Stimulated activated memory B cell treated with anti-CD40 and anti-IgM and Interleukin-4, amounts not matched to agents 10 μg/mL and 1 μg/mL and 100 μg/mL, for 72 hours (primary cell): ENCODE results near the gene SPOP.
A peak's percentile ranks its signal among the peaks of the same experiment; 100 is the strongest.
"Not testable (repeated sequence)": the region's sequence is repeated elsewhere in the genome, so short reads cannot be mapped to it uniquely, and the experiment has no call there.

Experiments used
- ATAC-seq: fragments of 150-1000 bp; cut with Tn5 transposase; 2 replicates; pipeline ENCODE4 v1.10.0; 2021
- H3K27ac Mint-ChIP-seq: one replicate; pipeline ENCODE4 v1.8.0; 2022; ENCODE audit warnings: mild to moderate bottlenecking, mixed read lengths
- H3K27me3 Mint-ChIP-seq: one replicate; pipeline ENCODE4 v1.8.0; 2022; ENCODE audit warnings: mixed read lengths
- H3K36me3 Mint-ChIP-seq: one replicate; pipeline ENCODE4 v1.8.0; 2022; ENCODE audit warnings: mixed read lengths
- H3K4me1 Mint-ChIP-seq: one replicate; pipeline ENCODE4 v1.8.0; 2022; ENCODE audit warnings: mixed read lengths
- H3K4me3 Mint-ChIP-seq: one replicate; pipeline ENCODE4 v1.8.0; 2022; ENCODE audit warnings: mild to moderate bottlenecking, moderate library complexity, mixed read lengths
- H3K9me3 Mint-ChIP-seq: one replicate; pipeline ENCODE4 v1.8.0; 2022; ENCODE audit warnings: mixed read lengths

SPOP gene

DNA sequence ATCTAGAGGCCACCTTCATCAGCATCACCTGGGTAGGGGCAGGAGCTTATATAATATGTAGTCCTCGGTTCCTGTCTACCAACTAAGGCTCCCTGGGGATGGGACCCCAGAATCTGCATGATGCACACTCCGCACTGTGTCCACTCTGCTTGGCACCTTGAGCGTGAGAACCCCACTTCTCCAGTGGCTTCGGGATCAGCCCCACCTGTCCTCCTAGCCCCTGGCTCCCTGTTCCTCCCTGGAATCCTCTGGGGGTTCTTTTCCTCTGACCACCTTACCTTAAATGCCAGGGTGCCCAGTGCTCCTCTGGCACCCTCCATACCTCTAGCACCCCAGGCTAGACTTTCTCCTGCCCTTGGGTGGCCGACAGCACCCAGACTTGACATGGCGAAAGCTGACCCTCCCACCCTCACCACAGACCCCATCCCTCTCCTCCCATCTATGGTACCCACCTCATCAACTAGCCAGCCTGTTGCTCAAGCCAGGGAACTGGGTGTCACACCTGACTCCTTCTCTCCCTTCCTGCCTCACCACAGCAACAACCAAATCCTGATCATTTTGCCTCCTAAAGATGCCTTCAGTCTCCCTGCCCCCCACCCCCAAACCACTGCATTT is 105.0 kb downstream of the SPOP start:
- no peak for ATAC-seq
- Mint-ChIP-seq H3K4me3 (no peak overlapping the region), H3K9me3 (no peaks in the 10 kb centered on the region), H3K27me3 (peaks cover 73% of the 10 kb centered on the region), H3K4me1 (peaks cover 22% of the 10 kb centered on the region), H3K27ac (no peak overlapping the region), H3K36me3 (no peaks in the 10 kb centered on the region)

DNA sequence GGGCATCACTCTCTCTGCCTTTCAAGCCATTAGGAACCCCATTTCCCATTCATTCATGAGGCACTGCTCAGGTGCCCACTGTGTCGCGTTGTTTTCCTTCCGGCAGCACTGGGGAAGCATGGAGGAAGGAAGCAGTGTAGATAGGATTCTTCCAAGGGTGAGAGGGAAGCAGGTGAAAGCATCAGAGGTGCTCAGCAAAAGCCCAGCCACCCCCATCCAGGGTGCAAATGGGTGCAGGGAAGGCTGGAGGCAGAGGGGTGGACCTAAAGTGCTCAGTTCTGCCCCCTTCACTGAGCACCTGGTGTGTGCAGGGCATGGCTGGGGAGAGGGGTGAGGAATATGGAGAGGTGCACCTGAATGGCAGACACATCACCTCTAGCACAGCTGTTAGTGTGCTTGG is 105.7 kb downstream of the SPOP start:
- no peaks in the 10 kb centered on the region for H3K9me3 Mint-ChIP-seq
- no peak overlapping the region for H3K4me3 Mint-ChIP-seq
- H3K27me3 Mint-ChIP-seq, result peaks cover 73% of the 10 kb centered on the region
- H3K36me3 Mint-ChIP-seq, result no peaks in the 10 kb centered on the region
- peaks cover 20% of the 10 kb centered on the region for H3K4me1 Mint-ChIP-seq
- ATAC-seq, result no peak
- H3K27ac Mint-ChIP-seq, result no peak overlapping the region

DNA sequence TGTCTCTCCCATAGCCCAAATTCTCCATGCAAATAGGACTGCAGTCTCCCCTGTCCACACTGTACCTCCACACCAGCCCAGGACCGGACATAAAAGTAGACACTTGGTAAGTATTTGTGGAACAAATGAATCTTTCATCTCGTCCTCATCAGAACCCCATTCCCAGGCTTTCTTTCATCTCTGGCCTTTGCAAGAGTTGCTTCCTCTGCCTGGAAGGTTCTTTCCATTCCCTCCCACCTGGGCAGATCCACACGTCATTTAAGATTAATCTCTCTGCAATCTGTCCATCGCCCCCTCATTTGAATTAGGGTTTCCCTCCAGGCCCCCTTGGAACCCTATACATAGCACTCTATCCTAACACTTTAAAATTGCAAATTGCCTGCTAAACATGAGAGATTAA is 106.1 kb downstream of the SPOP start:
- H3K4me3 Mint-ChIP-seq, result no peak overlapping the region
- no peak for ATAC-seq
- no peaks in the 10 kb centered on the region for H3K9me3 Mint-ChIP-seq
- H3K27me3 Mint-ChIP-seq, result peaks cover 73% of the 10 kb centered on the region
- H3K36me3 Mint-ChIP-seq, result no peaks in the 10 kb centered on the region
- H3K27ac Mint-ChIP-seq, result no peak overlapping the region
- peaks cover 15% of the 10 kb centered on the region for H3K4me1 Mint-ChIP-seq

DNA sequence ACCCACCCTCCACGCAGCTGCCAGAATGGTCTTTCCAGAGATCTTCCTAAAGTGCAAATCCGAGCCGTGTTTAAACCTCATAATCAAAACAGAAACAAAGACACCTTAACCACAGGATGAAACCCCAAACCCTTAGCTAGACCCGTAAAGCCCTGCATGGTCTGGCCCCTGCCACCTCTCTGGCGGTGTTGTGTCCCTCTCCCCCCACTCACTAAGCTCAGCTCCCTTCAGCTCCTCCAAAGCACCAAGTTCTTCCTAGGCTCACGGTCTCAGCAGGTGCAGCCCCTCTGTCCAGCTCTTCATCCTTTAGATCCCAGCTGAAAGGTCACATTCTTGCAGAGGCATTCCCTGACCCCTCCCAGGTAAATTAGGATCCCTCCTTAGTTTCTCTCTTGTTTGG is 106.6 kb downstream of the SPOP start:
- H3K27ac Mint-ChIP-seq, result no peak overlapping the region
- H3K9me3 Mint-ChIP-seq, result no peaks in the 10 kb centered on the region
- H3K36me3 Mint-ChIP-seq, result no peaks in the 10 kb centered on the region
- H3K27me3 Mint-ChIP-seq, result peaks cover 71% of the 10 kb centered on the region
- no peak overlapping the region for H3K4me3 Mint-ChIP-seq
- ATAC-seq, result no peak
- H3K4me1 Mint-ChIP-seq, result peaks cover 14% of the 10 kb centered on the region

DNA sequence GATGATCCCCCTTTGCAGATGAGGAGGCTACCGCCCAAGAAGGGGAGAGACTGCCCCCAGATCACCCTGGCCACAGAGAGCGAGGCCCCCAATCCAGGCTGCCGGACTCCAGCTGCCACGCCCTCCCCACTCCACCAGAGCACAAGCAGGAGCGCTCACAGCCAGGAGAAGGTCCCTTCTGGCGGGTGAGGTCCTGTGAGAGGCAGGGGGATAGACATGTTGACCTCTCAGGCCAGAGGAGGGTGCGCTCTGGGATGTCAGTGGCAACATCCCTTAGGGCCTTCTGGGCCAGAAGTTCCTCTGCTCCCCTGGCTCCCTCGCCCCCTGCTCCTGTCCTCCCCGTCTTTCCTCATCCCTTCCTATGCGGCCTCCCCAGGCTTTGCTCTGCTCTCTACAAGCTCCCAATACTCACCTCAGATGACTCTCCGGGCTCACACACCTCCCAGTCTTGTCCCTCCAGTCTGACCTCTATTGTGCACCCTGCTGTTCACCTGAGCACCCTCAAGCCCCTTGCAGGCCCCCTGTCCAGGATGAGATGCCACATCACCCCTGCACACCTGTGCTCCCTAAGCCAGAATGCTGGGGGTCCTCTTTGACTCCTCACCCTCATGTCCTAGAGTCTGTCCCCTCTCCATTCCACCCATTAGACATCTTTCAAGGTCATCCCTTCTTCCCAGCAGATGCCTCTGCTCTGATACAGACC is 107.2 kb downstream of the SPOP start:
- no peaks in the 10 kb centered on the region for H3K9me3 Mint-ChIP-seq
- H3K27ac Mint-ChIP-seq, result no peak overlapping the region
- H3K27me3 Mint-ChIP-seq, result peaks cover 65% of the 10 kb centered on the region
- H3K4me1 Mint-ChIP-seq, result peaks cover 15% of the 10 kb centered on the region
- no peaks in the 10 kb centered on the region for H3K36me3 Mint-ChIP-seq
- no peak for ATAC-seq
- H3K4me3 Mint-ChIP-seq, result peak overlapping the region; percentile 87

DNA sequence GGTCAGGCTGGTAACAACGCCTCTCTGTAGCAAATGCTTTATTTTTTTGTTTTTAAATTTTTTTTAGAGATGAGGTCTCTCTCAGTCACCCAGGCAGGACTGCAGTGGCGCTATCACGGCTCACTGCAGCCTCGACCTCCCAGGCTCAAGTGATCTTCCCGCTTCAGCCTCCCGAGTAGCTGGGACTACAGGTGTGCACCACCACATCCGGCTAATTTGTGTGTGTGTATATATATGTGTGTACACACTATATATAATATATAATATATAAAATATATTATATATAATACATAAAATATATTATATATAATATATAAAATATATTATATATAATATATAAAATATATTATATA is 109.2 kb downstream of the SPOP start:
- H3K4me1 Mint-ChIP-seq, result peaks cover 17% of the 10 kb centered on the region
- H3K4me3 Mint-ChIP-seq, H3K27ac Mint-ChIP-seq, H3K36me3 Mint-ChIP-seq, H3K9me3 Mint-ChIP-seq, ATAC-seq: not testable (repeated sequence)
- peaks cover 45% of the 10 kb centered on the region for H3K27me3 Mint-ChIP-seq

DNA sequence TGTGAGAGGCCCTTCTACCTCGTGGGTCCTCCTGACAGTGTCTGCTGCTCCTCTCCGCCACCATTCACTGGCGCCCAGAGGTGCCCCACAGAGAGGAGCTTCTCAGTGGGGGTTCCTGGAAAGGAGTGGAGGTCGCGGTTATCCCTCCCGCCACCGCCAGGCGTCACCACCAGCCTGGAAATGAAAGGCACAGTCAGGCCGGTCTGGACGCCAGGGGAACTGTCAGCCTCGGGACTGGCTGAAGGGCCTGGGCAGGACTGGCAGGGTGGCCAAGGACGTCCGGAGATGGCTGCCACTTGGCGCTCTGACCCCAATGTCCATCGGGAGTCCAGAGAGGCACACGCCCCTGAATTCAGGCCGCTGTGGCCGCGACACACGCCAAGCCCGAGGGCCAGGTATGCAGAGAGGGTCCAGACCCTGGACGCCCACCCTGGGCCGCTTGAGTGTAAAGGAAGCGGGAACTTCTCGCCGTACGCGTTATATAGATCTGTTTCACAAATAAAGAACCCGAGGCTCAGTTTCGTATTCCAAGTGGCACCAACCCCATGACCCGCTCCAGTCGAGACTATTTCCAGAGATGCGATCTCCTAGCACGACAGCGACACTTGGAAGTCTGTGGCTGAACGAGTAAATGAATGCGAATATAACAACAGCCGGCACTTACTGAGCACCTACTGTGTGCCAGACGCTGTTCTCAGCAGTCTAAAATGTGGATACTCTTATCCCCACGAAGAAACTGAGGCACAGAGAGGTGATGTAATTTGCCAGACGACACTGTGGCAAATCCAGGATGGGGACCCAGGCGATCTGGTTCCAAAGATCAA is 109.8 kb downstream of the SPOP start:
- H3K4me3 Mint-ChIP-seq, result peak overlapping the region; percentile 58
- H3K27ac Mint-ChIP-seq, result no peak overlapping the region
- H3K27me3 Mint-ChIP-seq, result peaks cover 39% of the 10 kb centered on the region
- peaks cover 17% of the 10 kb centered on the region for H3K4me1 Mint-ChIP-seq
- H3K9me3 Mint-ChIP-seq, result no peaks in the 10 kb centered on the region
- no peaks in the 10 kb centered on the region for H3K36me3 Mint-ChIP-seq
- ATAC-seq, result peak; percentile 78

DNA sequence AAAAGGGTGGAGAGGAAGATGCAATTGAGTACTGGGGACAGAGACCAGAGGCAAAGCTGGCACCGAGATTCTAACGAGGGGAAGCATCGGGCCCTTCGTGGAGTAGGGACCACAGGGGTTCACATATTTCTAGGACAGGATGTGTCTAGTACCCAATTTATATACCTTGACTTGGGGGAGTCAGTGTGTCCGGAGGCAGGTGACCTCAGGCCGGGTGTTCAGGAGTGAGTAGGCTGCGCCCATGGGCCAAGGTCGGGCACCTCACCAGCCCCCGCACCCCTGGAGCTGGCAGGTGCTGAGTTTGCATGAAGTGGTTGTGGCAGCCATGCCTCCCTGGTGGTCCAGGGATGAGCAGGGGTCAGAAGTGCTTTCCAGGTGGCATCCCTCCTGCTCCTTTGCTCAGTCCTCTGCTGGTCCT is 110.8 kb downstream of the SPOP start:
- H3K4me1 Mint-ChIP-seq, result peaks cover 17% of the 10 kb centered on the region

DNA sequence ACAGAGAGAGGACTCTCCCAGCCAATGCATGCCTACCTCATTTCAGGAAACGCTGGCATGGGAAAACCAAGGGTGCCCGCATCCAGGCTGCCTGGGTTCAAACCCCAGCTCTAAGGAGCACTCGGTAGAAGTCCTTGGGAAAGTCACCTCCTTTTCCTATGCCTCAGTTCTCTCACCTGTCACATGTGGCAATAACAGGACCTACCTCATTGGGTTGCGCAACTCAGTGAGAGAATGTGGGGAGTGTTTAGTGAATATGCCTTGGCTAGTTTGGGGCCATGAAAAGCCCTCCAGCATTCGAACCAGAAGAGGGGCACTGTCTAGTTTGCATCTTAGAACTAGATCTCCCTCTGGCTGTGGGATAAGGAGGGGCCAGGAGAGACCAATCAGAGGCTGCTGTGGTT is 111.2 kb downstream of the SPOP start:
- H3K4me3 Mint-ChIP-seq, result no peak overlapping the region
- H3K9me3 Mint-ChIP-seq, result no peaks in the 10 kb centered on the region
- H3K27me3 Mint-ChIP-seq, result peaks cover 30% of the 10 kb centered on the region
- H3K36me3 Mint-ChIP-seq, result no peaks in the 10 kb centered on the region
- no peak overlapping the region for H3K27ac Mint-ChIP-seq
- ATAC-seq, result no peak
- peaks cover 17% of the 10 kb centered on the region for H3K4me1 Mint-ChIP-seq

More for the DNA sequence above, 110.8 kb downstream of the SPOP start:
- Mint-ChIP-seq H3K27ac (no peak overlapping the region), H3K4me3 (no peak overlapping the region), H3K9me3 (no peaks in the 10 kb centered on the region), H3K36me3 (no peaks in the 10 kb centered on the region), H3K27me3 (peaks cover 35% of the 10 kb centered on the region)
- no peak for ATAC-seq

DNA sequence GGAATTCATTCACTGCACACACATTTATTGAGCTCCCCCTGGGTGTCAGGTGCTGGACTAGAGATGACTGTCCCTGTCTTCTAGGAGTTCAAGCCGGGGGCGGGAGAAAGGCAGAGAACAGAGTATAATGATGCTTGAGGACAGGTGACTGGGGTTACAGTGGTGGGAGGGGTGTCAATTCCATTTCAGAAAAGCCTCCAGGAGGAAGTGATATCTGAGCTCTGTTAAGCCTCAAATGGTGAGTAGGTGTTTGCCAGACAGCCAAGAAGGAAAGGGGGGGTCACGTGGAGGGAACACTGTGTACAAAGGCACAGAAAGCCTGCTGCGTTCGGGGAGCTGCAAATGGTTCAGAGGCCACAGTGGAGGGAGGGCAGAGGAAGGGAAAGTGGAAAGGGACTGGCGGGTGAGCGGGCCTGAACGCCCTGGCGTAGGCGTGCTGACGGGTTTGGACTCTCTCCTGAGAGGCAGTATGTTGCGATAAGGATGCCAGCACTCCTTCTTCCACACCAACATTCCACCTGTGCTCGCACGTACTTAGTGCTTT is 111.9 kb downstream of the SPOP start:
- Mint-ChIP-seq H3K27me3 (peaks cover 24% of the 10 kb centered on the region), H3K36me3 (no peaks in the 10 kb centered on the region), H3K4me3 (no peak overlapping the region), H3K9me3 (no peaks in the 10 kb centered on the region), H3K4me1 (peaks cover 17% of the 10 kb centered on the region), H3K27ac (no peak overlapping the region)
- peak; percentile 60 for ATAC-seq

DNA sequence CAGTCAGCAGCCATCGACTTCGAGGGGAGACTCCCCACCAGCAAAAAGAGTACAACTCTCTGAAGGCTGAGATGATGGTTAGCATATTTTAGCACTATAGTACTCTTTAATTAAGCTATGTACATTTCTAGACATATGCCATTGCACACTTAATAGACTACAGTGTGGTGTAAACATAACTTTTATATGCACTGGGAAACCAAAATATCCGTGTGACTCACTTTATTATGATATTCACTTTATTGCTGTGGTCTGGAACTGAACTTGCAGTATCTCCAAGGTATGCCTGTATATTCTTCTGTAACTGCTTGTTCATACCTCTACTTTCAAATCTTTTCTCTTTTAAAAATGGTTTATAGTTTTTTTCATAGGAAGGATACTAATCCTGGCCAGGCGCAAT is 113.3 kb downstream of the SPOP start:
- no peak for ATAC-seq
- Mint-ChIP-seq H3K27me3 (peaks cover 18% of the 10 kb centered on the region), H3K27ac (no peak overlapping the region), H3K36me3 (no peaks in the 10 kb centered on the region), H3K4me1 (peaks cover 17% of the 10 kb centered on the region), H3K9me3 (no peaks in the 10 kb centered on the region), H3K4me3 (no peak overlapping the region)

DNA sequence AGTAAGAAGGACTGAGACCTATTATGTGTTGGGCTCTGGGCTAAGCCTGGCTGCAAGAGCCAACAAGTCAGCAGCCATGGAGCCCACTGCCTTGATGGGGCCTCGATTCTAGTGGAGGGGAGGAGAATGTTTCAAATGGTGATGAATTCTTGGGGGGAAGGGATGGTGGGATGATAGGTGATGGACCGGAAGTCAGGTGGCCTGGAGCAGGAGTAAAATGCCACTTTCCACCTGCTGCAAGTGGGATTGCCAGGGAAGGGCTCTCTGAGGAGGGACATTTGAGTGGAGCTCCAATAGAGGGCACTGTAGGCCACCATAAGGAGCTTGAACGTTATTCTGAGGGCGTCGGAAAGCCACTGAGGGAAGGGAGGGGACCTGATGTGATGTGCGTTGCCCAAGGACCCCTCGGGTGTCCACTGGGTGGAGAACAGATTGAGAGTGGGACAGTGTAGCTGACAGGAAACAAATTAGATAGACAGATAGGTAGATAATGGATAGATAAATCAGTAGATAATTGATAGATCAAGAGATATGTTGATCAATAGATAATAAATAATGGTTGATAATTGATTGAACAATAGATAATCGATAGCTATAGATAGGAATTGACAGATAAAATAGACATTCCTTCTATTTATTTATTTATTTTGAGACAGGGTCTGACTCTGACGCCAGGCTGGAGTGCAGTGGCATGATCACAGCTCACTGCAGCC is 120.4 kb downstream of the SPOP start:
- Mint-ChIP-seq H3K27me3 (peaks cover 9% of the 10 kb centered on the region), H3K9me3 (no peaks in the 10 kb centered on the region), H3K4me3 (no peak overlapping the region), H3K4me1 (peaks cover 11% of the 10 kb centered on the region), H3K27ac (no peak overlapping the region), H3K36me3 (no peaks in the 10 kb centered on the region)
- no peak for ATAC-seq

DNA sequence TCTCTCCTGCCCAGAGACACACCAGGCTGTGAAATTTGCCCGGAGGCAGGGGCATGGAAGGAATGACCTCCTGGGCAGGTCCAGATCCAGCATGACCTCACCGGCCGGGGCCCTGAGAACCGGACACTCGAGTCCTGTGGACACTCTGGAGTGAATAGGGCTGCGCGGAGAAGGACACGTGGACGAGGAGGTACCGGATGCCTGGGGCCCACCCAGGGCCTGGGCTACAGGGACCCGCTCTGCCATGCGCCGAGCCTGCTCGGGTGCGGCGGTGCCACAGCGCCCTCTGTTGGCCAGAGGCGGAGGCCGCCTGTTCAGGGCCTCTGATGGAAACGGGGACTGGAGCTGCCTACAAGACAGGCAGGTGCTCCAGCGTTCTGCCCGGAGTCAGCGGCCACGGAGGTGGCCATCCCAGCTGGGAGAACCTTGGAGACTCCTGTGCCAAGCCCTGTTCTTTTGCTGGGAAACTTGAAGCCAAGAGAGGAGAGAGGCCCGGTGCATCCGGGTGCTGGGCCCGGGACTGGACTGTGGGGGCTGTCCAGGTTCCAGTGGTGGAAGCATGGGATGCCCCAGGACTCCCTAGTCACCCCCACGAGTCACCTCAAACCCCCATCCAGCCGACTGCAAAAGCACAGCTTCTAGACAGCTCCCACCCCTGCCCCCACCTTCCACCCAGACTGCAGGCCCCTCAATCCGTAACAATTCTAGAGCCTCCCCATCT is 121.5 kb downstream of the SPOP start:
- H3K4me3 Mint-ChIP-seq, result no peak overlapping the region
- peak; percentile 90 for ATAC-seq
- H3K4me1 Mint-ChIP-seq, result peaks cover 11% of the 10 kb centered on the region
- H3K27ac Mint-ChIP-seq, result no peak overlapping the region
- H3K27me3 Mint-ChIP-seq, result peaks cover 9% of the 10 kb centered on the region
- no peaks in the 10 kb centered on the region for H3K36me3 Mint-ChIP-seq
- no peaks in the 10 kb centered on the region for H3K9me3 Mint-ChIP-seq

DNA sequence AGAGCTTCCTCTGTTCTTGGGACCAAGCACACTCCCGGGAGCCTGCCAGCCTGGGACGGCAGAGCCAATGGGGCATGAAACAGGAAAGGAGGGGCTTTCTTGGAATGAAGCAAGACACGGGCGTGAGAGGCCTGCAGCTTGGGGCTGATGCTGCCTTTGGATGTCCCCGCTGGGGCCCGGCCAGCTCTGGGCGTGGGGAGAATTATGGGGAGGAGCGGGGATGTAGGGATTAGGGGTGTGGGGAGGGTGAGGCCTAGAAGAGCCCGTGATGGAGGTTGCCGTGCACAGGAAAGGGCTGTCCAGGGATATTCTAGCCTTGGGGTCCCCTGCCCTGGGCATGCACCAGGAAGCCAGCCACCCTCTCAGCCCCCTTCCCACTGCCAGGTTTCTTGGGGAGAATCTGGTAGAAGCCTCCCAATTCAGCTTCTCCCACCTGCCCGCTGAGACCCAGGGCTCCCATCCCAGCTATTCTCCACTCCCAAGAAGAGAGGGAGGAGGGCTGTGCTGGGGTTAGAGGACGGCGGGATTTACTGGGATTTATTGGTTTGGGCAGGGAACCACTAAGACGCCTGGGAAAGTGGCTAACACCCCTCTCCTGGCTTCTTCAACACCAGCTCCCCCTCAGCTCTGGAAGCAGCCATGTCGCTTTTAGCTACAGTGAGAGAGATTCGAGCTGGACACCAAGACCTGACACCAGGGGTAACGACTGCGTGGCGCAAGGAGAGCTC is 122.2 kb downstream of the SPOP start:
- H3K4me3 Mint-ChIP-seq, result no peak overlapping the region
- H3K4me1 Mint-ChIP-seq, result peaks cover 11% of the 10 kb centered on the region
- H3K27me3 Mint-ChIP-seq, result peaks cover 9% of the 10 kb centered on the region
- ATAC-seq, result no peak
- H3K9me3 Mint-ChIP-seq, result no peaks in the 10 kb centered on the region
- no peaks in the 10 kb centered on the region for H3K36me3 Mint-ChIP-seq
- H3K27ac Mint-ChIP-seq, result no peak overlapping the region
